Chondrocyte (in vitro differentiated cells): ENCODE results near the gene PRPF8. TPM values are rescaled to one million over a fixed set of nuclear protein-coding genes. Genes with fewer than 3 reads are reported as not detected.
A peak's percentile ranks its signal among the peaks of the same experiment; 100 is the strongest.
"Not testable (repeated sequence)": the region's sequence is repeated elsewhere in the genome, so short reads cannot be mapped to it uniquely, and the experiment has no call there.

Experiments used
- DNase-seq: peaks from one replicate; pipeline ENCODE4 v3.0.0; 2021; ENCODE audit warnings: mixed read lengths, low spot score
- H3K27ac Mint-ChIP-seq: one replicate; pipeline ENCODE4 v1.8.0; 2021; ENCODE audit warnings: mild to moderate bottlenecking, moderate library complexity, mixed read lengths; ENCODE audit not compliant: unreplicated experiment
- H3K27me3 Mint-ChIP-seq: 2 replicates; pipeline ENCODE4 v1.8.0; 2021; ENCODE audit warnings: low read depth, mixed read lengths
- H3K36me3 Mint-ChIP-seq: 2 replicates; pipeline ENCODE4 v1.8.0; 2021; ENCODE audit warnings: low read depth, mixed read lengths
- H3K4me1 Mint-ChIP-seq: 2 replicates; pipeline ENCODE4 v1.8.0; 2021; ENCODE audit warnings: low read depth, mild to moderate bottlenecking, mixed read lengths
- H3K4me3 Mint-ChIP-seq: one replicate; pipeline ENCODE4 v1.8.0; 2021; ENCODE audit warnings: mild to moderate bottlenecking, moderate library complexity, mixed read lengths; ENCODE audit not compliant: unreplicated experiment
- H3K9me3 Mint-ChIP-seq: 2 replicates; pipeline ENCODE4 v1.8.0; 2021; ENCODE audit warnings: low read depth, mixed read lengths
- CTCF ChIP-seq: fragments of 200-600 bp; sonication (generic); IDR thresholded peaks from 2 replicates; pipeline ENCODE4 v1.5.0; 2021; ENCODE audit warnings: antibody characterized with exemption, mild to moderate bottlenecking, moderate library complexity
- total RNA-seq: library from RNA; stranded (reverse); gene quantifications from 3 replicates; pipeline ENCODE4 v1.2.1, GENCODE V29; 2021

The PRPF8 gene
- total RNA-seq, 1 donor from 2014 or later, result 164 TPM

GRCh38 chr17:1725642-1726511, 41.2 kb upstream of the PRPF8 start:
- Mint-ChIP-seq H3K27me3 (no peaks in the 10 kb centered on the region), H3K36me3 (peaks cover 2% of the 10 kb centered on the region), H3K4me1 (peaks cover 29% of the 10 kb centered on the region), H3K9me3 (no peaks in the 10 kb centered on the region), H3K27ac (no peak overlapping the region), H3K4me3 (peak overlapping the region; percentile 58)
- no peak for TF ChIP-seq CTCF
- no peak for DNase-seq

DNA sequence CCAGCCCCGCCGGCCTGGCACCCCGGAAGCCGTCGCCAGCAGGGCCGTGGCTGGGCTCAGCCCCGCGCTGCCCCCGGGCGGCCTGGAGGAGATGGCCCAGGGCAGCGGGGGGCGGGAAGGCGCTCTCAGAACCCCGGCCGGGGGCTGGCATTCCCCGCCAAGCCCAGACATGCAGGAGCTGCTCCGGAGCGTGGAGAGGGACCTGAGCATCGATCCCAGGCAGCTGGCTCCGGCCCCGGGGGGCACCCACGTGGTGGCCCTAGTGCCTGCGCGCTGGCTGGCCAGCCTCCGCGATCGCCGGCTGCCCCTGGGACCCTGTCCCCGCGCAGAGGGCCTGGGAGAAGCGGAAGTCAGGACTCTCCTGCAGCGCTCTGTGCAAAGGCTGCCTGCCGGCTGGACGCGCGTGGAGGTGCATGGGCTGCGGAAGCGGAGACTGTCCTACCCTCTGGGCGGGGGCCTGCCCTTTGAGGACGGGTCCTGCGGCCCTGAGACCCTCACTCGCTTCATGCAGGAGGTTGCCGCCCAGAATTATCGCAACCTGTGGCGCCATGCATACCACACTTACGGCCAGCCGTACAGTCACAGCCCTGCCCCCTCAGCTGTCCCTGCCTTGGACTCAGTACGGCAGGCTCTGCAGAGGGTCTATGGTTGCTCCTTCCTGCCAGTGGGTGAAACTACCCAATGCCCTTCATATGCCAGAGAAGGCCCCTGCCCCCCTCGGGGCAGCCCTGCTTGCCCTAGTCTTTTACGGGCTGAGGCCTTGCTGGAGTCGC, 40.4 kb upstream of the PRPF8 start:
- no peak for DNase-seq
- Mint-ChIP-seq H3K4me3 (peak overlapping the region; percentile 58), H3K36me3 (peaks cover 2% of the 10 kb centered on the region), H3K27ac (no peak overlapping the region), H3K4me1 (peaks cover 29% of the 10 kb centered on the region), H3K27me3 (no peaks in the 10 kb centered on the region), H3K9me3 (no peaks in the 10 kb centered on the region)
- peak; percentile 42 for TF ChIP-seq CTCF

DNA sequence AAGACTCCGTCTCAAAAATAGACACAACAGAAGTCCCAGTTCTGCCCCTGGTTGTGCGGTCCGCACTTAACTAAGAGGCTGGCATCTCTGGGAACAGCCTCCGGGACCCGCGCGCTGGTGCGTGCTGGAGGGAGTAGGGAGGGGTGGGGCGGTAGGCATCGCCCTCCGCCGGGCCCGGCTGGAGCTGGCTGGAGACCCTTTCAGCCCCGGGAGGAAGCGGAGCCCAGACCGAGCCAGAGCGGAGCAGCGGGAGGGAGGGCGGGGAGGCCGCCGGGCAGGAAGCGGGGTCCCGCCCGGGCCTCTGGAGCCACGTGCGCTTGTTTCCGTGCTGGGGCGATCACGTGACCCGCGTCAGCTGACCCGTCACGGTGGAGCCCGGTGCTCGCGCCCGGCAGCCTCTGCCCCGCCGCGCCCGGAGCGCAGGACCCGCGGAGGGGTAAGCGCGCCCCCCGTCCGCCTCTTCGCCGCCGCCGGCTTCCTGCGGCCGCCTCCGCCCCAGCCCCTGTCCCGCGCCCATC, 39.7 kb upstream of the PRPF8 start, which contains the start of gene WDR81:
Gene WDR81 (plus strand): TSS at position 354 of the 518 bp plus-strand sequence. CDS start 256 bp downstream, outside the sequence.
- no peaks in the 10 kb centered on the region for H3K9me3 Mint-ChIP-seq
- no peak for TF ChIP-seq CTCF
- H3K36me3 Mint-ChIP-seq, result peaks cover 2% of the 10 kb centered on the region
- peak within 1 kb of the TSS; percentile 68 for H3K4me3 Mint-ChIP-seq
- H3K27me3 Mint-ChIP-seq, result no peaks in the 10 kb centered on the region
- H3K4me1 Mint-ChIP-seq, result peaks cover 24% of the 10 kb centered on the region
- DNase-seq, result no peak
- H3K27ac Mint-ChIP-seq, result peak within 1 kb of the TSS; percentile 76

DNA sequence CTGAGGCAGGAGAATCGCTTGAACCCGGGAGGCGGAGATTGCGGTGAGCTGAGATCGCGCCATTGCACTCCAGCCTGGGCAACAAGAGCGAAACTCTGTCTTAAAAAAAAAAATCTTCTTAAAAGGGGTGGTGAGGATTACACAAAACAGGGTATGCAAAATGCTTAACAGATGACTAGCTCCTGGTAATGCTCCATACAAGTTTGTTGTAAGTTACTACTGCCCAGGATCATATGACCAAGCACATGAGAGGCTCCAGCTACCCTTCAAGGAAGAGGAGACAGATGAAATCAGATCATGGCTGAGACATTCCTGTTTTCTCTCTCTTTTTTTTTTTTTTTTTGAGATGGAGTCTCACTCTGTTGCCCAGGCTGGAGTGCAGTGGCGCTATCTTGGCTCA, 37.4 kb upstream of the PRPF8 start:
- not testable (repeated sequence) for H3K27ac Mint-ChIP-seq, H3K4me3 Mint-ChIP-seq, H3K27me3 Mint-ChIP-seq

GRCh38 chr17:1720856-1721386, 36.3 kb upstream of the PRPF8 start:
- Mint-ChIP-seq H3K36me3 (peaks cover under 1% of the 10 kb centered on the region), H3K4me3 (no peak overlapping the region), H3K9me3 (no peaks in the 10 kb centered on the region), H3K27ac (no peak overlapping the region), H3K4me1 (peaks cover 33% of the 10 kb centered on the region), H3K27me3 (no peaks in the 10 kb centered on the region)
- no peak for DNase-seq
- peak; percentile 98 for TF ChIP-seq CTCF

More for the DNA sequence above, 37.4 kb upstream of the PRPF8 start:
- H3K4me1 Mint-ChIP-seq, result peaks cover 33% of the 10 kb centered on the region
- not testable (repeated sequence) for DNase-seq, H3K36me3 Mint-ChIP-seq, H3K9me3 Mint-ChIP-seq
